HEK293 (cell line): ENCODE results near the gene PDE4A.

Source experiments
- GFI1B ChIP-seq: fragments of 450-650 bp; formaldehyde crosslinking; IDR thresholded peaks from 2 replicates; pipeline ENCODE4 v1.5.1; 2016; ENCODE audit warnings: missing biosample characterization, missing genetic modification characterization
- HOXA7 ChIP-seq: sonication (generic); formaldehyde crosslinking; IDR thresholded peaks from 2 replicates; pipeline ENCODE4 v1.8.1; 2022; ENCODE audit warnings: missing genetic modification reagents, borderline replicate concordance
- KLF10 ChIP-seq: fragments of 450-650 bp; IDR thresholded peaks from 2 replicates; pipeline ENCODE4 v1.5.1; 2018; ENCODE audit warnings: missing biosample characterization, mild to moderate bottlenecking, missing genetic modification characterization
- KLF16 ChIP-seq: fragments of 450-650 bp; formaldehyde crosslinking; IDR thresholded peaks from 2 replicates; pipeline ENCODE4 v1.5.1; 2017; ENCODE audit warnings: missing biosample characterization, missing genetic modification characterization
- MZF1 ChIP-seq: fragments of 450-650 bp; formaldehyde crosslinking; IDR thresholded peaks from 2 replicates; pipeline ENCODE4 v1.5.1; 2017; ENCODE audit warnings: missing biosample characterization, missing genetic modification characterization, borderline replicate concordance
- ZBTB20 ChIP-seq: fragments of 450-650 bp; formaldehyde crosslinking; IDR thresholded peaks from 2 replicates; pipeline ENCODE4 v1.5.1; 2016; ENCODE audit warnings: missing biosample characterization, missing genetic modification characterization
- ZBTB8A ChIP-seq: fragments of 450-650 bp; formaldehyde crosslinking; IDR thresholded peaks from 2 replicates; pipeline ENCODE4 v1.5.1; 2016; ENCODE audit warnings: missing biosample characterization, missing genetic modification characterization
- ZFP37 ChIP-seq: fragments of 450-650 bp; formaldehyde crosslinking; IDR thresholded peaks from 2 replicates; pipeline ENCODE4 v1.5.1; 2016; ENCODE audit warnings: missing biosample characterization, missing genetic modification characterization
- ZNF10 ChIP-seq: fragments of 450-650 bp; formaldehyde crosslinking; IDR thresholded peaks from 2 replicates; pipeline ENCODE4 v1.5.1; 2017; ENCODE audit warnings: missing biosample characterization, missing genetic modification characterization
- ZNF146 ChIP-seq: fragments of 450-650 bp; formaldehyde crosslinking; IDR thresholded peaks from 2 replicates; pipeline ENCODE4 v1.5.1; 2016; ENCODE audit warnings: missing biosample characterization, missing genetic modification characterization
- ZNF223 ChIP-seq: fragments of 450-650 bp; formaldehyde crosslinking; IDR thresholded peaks from 2 replicates; pipeline ENCODE4 v1.5.1; 2016; ENCODE audit warnings: missing biosample characterization, missing genetic modification characterization
- ZNF311 ChIP-seq: fragments of 450-650 bp; formaldehyde crosslinking; IDR thresholded peaks from 2 replicates; pipeline ENCODE4 v1.5.1; 2017; ENCODE audit warnings: missing biosample characterization, missing genetic modification characterization, borderline replicate concordance
- ZNF37A ChIP-seq: fragments of 450-650 bp; IDR thresholded peaks from 2 replicates; pipeline ENCODE4 v1.5.1; 2018; ENCODE audit warnings: missing biosample characterization, missing genetic modification characterization
- ZNF548 ChIP-seq: fragments of 450-650 bp; formaldehyde crosslinking; IDR thresholded peaks from 2 replicates; pipeline ENCODE4 v1.5.1; 2016; ENCODE audit warnings: missing biosample characterization, missing genetic modification characterization
- ZNF596 ChIP-seq: fragments of 450-650 bp; IDR thresholded peaks from 2 replicates; pipeline ENCODE4 v1.5.0; 2018; ENCODE audit warnings: missing biosample characterization, mild to moderate bottlenecking, missing genetic modification characterization, moderate library complexity
- ZNF629 ChIP-seq: fragments of 450-650 bp; formaldehyde crosslinking; IDR thresholded peaks from 2 replicates; pipeline ENCODE4 v1.5.1; 2017; ENCODE audit warnings: missing biosample characterization, missing genetic modification characterization
- ZNF677 ChIP-seq: fragments of 450-650 bp; IDR thresholded peaks from 2 replicates; pipeline ENCODE4 v1.5.0; 2018; ENCODE audit warnings: missing biosample characterization, mild to moderate bottlenecking, missing genetic modification characterization, moderate library complexity
- ZNF707 ChIP-seq: fragments of 450-650 bp; formaldehyde crosslinking; IDR thresholded peaks from 2 replicates; pipeline ENCODE4 v1.5.1; 2016; ENCODE audit warnings: missing biosample characterization, missing genetic modification characterization
- ZSCAN16 ChIP-seq: fragments of 450-650 bp; formaldehyde crosslinking; IDR thresholded peaks from 2 replicates; pipeline ENCODE4 v1.5.1; 2016; ENCODE audit warnings: missing biosample characterization, missing genetic modification characterization
- ZXDB ChIP-seq: fragments of 450-650 bp; formaldehyde crosslinking; IDR thresholded peaks from 2 replicates; pipeline ENCODE4 v1.5.1; 2016; ENCODE audit warnings: missing biosample characterization, missing genetic modification characterization
- TF ChIP-seq, protein P1 (sequence below): fragments of 450-650 bp; formaldehyde crosslinking; IDR thresholded peaks from 2 replicates; pipeline ENCODE4 v1.5.1; 2016; ENCODE audit warnings: missing biosample characterization, missing genetic modification characterization
- TF ChIP-seq, protein P2 (sequence below): fragments of 450-650 bp; formaldehyde crosslinking; IDR thresholded peaks from 2 replicates; pipeline ENCODE4 v1.5.0; 2017; ENCODE audit warnings: missing biosample characterization, missing genetic modification characterization, borderline replicate concordance
- TF ChIP-seq, protein P3 (sequence below): fragments of 450-650 bp; formaldehyde crosslinking; IDR thresholded peaks from 2 replicates; pipeline ENCODE4 v1.5.1; 2016; ENCODE audit warnings: missing biosample characterization, missing genetic modification characterization
- TF ChIP-seq, protein P4 (sequence below): fragments of 450-650 bp; IDR thresholded peaks from 2 replicates; pipeline ENCODE4 v1.5.1; 2018; ENCODE audit warnings: missing biosample characterization, missing genetic modification characterization
- TF ChIP-seq, protein P5 (sequence below): fragments of 450-650 bp; formaldehyde crosslinking; IDR thresholded peaks from 2 replicates; pipeline ENCODE4 v1.5.1; 2017; ENCODE audit warnings: missing biosample characterization, missing genetic modification characterization

Gene PDE4A

DNA sequence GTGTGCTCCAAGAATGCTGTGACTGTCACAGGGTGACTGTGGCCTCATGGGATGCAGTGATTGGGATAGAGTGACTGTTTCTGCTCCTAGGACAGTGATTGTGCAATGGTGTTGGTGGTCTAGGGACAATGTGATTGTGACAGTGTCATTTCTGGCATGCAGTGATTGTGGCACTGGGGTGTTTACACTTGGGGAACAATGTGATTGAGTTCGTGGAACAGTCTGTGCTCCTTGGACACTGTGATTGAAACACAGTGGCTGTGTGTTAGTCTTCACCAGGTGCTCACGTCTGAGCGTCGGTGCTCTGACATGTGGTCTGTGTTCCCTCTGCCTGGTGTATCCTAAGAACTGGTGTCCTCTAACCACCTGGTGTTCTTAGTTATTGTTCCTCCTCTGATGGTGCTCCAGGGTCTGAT is 1.7 kb downstream of the PDE4A start (continued):
- TF ChIP-seq, protein P1, sequence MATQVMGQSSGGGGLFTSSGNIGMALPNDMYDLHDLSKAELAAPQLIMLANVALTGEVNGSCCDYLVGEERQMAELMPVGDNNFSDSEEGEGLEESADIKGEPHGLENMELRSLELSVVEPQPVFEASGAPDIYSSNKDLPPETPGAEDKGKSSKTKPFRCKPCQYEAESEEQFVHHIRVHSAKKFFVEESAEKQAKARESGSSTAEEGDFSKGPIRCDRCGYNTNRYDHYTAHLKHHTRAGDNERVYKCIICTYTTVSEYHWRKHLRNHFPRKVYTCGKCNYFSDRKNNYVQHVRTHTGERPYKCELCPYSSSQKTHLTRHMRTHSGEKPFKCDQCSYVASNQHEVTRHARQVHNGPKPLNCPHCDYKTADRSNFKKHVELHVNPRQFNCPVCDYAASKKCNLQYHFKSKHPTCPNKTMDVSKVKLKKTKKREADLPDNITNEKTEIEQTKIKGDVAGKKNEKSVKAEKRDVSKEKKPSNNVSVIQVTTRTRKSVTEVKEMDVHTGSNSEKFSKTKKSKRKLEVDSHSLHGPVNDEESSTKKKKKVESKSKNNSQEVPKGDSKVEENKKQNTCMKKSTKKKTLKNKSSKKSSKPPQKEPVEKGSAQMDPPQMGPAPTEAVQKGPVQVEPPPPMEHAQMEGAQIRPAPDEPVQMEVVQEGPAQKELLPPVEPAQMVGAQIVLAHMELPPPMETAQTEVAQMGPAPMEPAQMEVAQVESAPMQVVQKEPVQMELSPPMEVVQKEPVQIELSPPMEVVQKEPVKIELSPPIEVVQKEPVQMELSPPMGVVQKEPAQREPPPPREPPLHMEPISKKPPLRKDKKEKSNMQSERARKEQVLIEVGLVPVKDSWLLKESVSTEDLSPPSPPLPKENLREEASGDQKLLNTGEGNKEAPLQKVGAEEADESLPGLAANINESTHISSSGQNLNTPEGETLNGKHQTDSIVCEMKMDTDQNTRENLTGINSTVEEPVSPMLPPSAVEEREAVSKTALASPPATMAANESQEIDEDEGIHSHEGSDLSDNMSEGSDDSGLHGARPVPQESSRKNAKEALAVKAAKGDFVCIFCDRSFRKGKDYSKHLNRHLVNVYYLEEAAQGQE (tag by site-specific recombination) = no peak
- TF ChIP-seq, protein P2, sequence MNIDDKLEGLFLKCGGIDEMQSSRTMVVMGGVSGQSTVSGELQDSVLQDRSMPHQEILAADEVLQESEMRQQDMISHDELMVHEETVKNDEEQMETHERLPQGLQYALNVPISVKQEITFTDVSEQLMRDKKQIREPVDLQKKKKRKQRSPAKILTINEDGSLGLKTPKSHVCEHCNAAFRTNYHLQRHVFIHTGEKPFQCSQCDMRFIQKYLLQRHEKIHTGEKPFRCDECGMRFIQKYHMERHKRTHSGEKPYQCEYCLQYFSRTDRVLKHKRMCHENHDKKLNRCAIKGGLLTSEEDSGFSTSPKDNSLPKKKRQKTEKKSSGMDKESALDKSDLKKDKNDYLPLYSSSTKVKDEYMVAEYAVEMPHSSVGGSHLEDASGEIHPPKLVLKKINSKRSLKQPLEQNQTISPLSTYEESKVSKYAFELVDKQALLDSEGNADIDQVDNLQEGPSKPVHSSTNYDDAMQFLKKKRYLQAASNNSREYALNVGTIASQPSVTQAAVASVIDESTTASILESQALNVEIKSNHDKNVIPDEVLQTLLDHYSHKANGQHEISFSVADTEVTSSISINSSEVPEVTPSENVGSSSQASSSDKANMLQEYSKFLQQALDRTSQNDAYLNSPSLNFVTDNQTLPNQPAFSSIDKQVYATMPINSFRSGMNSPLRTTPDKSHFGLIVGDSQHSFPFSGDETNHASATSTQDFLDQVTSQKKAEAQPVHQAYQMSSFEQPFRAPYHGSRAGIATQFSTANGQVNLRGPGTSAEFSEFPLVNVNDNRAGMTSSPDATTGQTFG = no peak
- TF ChIP-seq ZNF677 (tag by site-specific recombination) (no peak), ZXDB (tag by site-specific recombination) (no peak), MZF1 (tag by site-specific recombination) (no peak), ZNF223 (tag by site-specific recombination) (no peak), ZNF311 (no peak), ZNF146 (tag by site-specific recombination) (0 out of 2 replicates have a peak, but pooled peaks have one; percentile 2), ZNF707 (no peak), ZNF37A (tag by site-specific recombination) (no peak), KLF10 (no peak), GFI1B (tag by site-specific recombination) (peak; percentile 20; the same call in 1 of the 2 replicates), HOXA7 (CRISPR knock-in tag) (no peak), KLF16 (tag by site-specific recombination) (no peak), ZFP37 (tag by site-specific recombination) (no peak), ZNF10 (tag by site-specific recombination) (no peak), ZNF548 (tag by site-specific recombination) (no peak), ZBTB20 (no peak), ZBTB8A (tag by site-specific recombination) (no peak), ZNF629 (tag by site-specific recombination) (no peak), ZSCAN16 (tag by site-specific recombination) (no peak), ZNF596 (tag by site-specific recombination) (no peak)
- TF ChIP-seq, protein P3, sequence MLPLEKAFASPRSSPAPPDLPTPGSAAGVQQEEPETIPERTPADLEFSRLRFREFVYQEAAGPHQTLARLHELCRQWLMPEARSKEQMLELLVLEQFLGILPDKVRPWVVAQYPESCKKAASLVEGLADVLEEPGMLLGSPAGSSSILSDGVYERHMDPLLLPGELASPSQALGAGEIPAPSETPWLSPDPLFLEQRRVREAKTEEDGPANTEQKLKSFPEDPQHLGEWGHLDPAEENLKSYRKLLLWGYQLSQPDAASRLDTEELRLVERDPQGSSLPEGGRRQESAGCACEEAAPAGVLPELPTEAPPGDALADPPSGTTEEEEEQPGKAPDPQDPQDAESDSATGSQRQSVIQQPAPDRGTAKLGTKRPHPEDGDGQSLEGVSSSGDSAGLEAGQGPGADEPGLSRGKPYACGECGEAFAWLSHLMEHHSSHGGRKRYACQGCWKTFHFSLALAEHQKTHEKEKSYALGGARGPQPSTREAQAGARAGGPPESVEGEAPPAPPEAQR (tag by site-specific recombination) = no peak
- TF ChIP-seq, protein P4, sequence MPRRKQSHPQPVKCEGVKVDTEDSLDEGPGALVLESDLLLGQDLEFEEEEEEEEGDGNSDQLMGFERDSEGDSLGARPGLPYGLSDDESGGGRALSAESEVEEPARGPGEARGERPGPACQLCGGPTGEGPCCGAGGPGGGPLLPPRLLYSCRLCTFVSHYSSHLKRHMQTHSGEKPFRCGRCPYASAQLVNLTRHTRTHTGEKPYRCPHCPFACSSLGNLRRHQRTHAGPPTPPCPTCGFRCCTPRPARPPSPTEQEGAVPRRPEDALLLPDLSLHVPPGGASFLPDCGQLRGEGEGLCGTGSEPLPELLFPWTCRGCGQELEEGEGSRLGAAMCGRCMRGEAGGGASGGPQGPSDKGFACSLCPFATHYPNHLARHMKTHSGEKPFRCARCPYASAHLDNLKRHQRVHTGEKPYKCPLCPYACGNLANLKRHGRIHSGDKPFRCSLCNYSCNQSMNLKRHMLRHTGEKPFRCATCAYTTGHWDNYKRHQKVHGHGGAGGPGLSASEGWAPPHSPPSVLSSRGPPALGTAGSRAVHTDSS = no peak
- TF ChIP-seq, protein P5, sequence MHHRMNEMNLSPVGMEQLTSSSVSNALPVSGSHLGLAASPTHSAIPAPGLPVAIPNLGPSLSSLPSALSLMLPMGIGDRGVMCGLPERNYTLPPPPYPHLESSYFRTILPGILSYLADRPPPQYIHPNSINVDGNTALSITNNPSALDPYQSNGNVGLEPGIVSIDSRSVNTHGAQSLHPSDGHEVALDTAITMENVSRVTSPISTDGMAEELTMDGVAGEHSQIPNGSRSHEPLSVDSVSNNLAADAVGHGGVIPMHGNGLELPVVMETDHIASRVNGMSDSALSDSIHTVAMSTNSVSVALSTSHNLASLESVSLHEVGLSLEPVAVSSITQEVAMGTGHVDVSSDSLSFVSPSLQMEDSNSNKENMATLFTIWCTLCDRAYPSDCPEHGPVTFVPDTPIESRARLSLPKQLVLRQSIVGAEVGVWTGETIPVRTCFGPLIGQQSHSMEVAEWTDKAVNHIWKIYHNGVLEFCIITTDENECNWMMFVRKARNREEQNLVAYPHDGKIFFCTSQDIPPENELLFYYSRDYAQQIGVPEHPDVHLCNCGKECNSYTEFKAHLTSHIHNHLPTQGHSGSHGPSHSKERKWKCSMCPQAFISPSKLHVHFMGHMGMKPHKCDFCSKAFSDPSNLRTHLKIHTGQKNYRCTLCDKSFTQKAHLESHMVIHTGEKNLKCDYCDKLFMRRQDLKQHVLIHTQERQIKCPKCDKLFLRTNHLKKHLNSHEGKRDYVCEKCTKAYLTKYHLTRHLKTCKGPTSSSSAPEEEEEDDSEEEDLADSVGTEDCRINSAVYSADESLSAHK (tag by site-specific recombination) = peak; percentile 11; the same call in 1 of the 2 replicates
